ENCODE results near the gene SCN3A.

DNA sequence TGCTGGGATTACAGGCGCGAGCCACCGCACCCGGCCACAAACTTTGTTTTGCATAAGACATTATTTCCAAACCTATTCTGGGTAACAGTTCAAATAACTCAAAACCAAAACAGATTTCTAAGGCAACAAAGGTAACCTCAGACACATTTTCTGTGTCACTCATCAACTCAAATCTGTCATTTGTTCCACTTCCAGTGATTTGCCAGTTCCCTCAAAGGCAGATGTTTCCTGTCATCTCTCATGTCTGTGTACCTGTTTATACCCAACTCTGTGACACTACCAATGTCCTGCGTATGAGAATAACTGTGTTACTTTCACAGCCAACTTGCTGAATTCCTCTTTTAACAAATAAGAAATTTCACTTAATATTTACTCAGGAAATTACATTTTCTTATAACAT is 54.4 kb downstream of the SCN3A start:
- TF ChIP-seq EP300 (IDR thresholded peaks at IDR 0.05; ENCODE audit: borderline replicate concordance) = no peak
- TF ChIP-seq, protein P1, sequence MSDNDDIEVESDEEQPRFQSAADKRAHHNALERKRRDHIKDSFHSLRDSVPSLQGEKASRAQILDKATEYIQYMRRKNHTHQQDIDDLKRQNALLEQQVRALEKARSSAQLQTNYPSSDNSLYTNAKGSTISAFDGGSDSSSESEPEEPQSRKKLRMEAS (IDR thresholded peaks at IDR 0.05) = no peak
- TF ChIP-seq ZBTB7A (IDR thresholded peaks at IDR 0.05; ENCODE audit: low read depth) = no peak
- TF ChIP-seq, protein P2, sequence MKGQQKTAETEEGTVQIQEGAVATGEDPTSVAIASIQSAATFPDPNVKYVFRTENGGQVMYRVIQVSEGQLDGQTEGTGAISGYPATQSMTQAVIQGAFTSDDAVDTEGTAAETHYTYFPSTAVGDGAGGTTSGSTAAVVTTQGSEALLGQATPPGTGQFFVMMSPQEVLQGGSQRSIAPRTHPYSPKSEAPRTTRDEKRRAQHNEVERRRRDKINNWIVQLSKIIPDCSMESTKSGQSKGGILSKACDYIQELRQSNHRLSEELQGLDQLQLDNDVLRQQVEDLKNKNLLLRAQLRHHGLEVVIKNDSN (IDR thresholded peaks at IDR 0.05) = no peak
- TF ChIP-seq YY1 (IDR thresholded peaks at IDR 0.05; ENCODE audit: low read depth) = no peak
- TF ChIP-seq TAF1 (IDR thresholded peaks at IDR 0.05; ENCODE audit: low read depth) = no peak
- TF ChIP-seq FOXM1 (IDR thresholded peaks at IDR 0.05; ENCODE audit: borderline replicate concordance, low read depth) = no peak

Data from Ishikawa (cell line).